CD4-positive, alpha-beta memory T cell (primary cell): ENCODE measurements around the gene BDP1. TPM values are rescaled to one million over a fixed set of nuclear protein-coding genes. Genes with fewer than 3 reads are reported as not detected.
A peak's percentile ranks its signal among the peaks of the same experiment; 100 is the strongest.
"Not testable (repeated sequence)": the region's sequence is repeated elsewhere in the genome, so short reads cannot be mapped to it uniquely, and the experiment has no call there.

ENCODE experiments used
- CTCF ChIA-PET: fragments of 350-600 bp; sonication (Branson Sonifier 250); formaldehyde crosslinking; loops from one replicate; lab custom pipeline; 2021; ENCODE audit warnings: inconsistent platforms; ENCODE audit not compliant: partially characterized antibody; lab: Charles Lee
- POLR2A ChIA-PET: fragments of 350-600 bp; sonication (Branson Sonifier 250); formaldehyde crosslinking; loops from one replicate; lab custom pipeline; 2021; ENCODE audit not compliant: partially characterized antibody; lab: Charles Lee
- DNase-seq, 5 donors: peaks; one replicate each; pipeline versions ENCODE4 v3.0.0 to v3.0.0-alpha.2; 2020 to 2022; ENCODE audit warnings: mixed read lengths in 1 of 5
- H3K27ac ChIP-seq: one replicate; pipeline ENCODE4 v1.7.0; 2013; ENCODE audit warnings: low read depth, low read length
- H3K27me3 ChIP-seq: 2 replicates; pipeline ENCODE4 v1.7.0; 2013; ENCODE audit warnings: mild to moderate bottlenecking, low read length, moderate library complexity; ENCODE audit not compliant: insufficient read depth
- H3K36me3 ChIP-seq: 2 replicates; pipeline ENCODE4 v1.7.0; 2013; ENCODE audit warnings: mild to moderate bottlenecking, low read length, moderate library complexity; ENCODE audit not compliant: insufficient read depth
- H3K4me1 ChIP-seq: 2 replicates; pipeline ENCODE4 v1.7.0; 2013; ENCODE audit warnings: mild to moderate bottlenecking, low read length, moderate library complexity; ENCODE audit not compliant: insufficient read depth
- H3K4me3 ChIP-seq, 2 donors: one replicate each; pipeline ENCODE4 v1.7.0; 2013; ENCODE audit warnings: low read length in 2 of 2, mild to moderate bottlenecking in 1 of 2
- H3K9me3 ChIP-seq, 2 donors: one replicate each; pipeline ENCODE4 v1.7.0; 2013; ENCODE audit warnings: low read length in 2 of 2, control low read depth in 1 of 2; ENCODE audit not compliant: control insufficient read depth in 1 of 2
- H3K27ac Mint-ChIP-seq, 7 donors: one replicate each; pipeline ENCODE4 v1.8.0; 2020 to 2021; ENCODE audit warnings: mixed read lengths in 7 of 7, mild to moderate bottlenecking in 6 of 7, inconsistent platforms in 3 of 7, moderate library complexity in 3 of 7
- H3K27me3 Mint-ChIP-seq, 2 donors: one replicate each; pipeline ENCODE4 v1.8.0; 2020 to 2021; ENCODE audit warnings: mixed read lengths in 2 of 2
- H3K36me3 Mint-ChIP-seq, 2 donors: one replicate each; pipeline ENCODE4 v1.8.0; 2020 to 2021; ENCODE audit warnings: mixed read lengths in 2 of 2, inconsistent platforms in 1 of 2, mild to moderate bottlenecking in 1 of 2
- H3K4me1 Mint-ChIP-seq, 4 donors: one replicate each; pipeline ENCODE4 v1.8.0; 2020 to 2021; ENCODE audit warnings: mixed read lengths in 4 of 4, mild to moderate bottlenecking in 1 of 4
- H3K4me3 Mint-ChIP-seq, 8 donors: one replicate each; pipeline ENCODE4 v1.8.0; 2020 to 2021; ENCODE audit warnings: mixed read lengths in 8 of 8, mild to moderate bottlenecking in 7 of 8, moderate library complexity in 6 of 8, inconsistent platforms in 3 of 8
- H3K9me3 Mint-ChIP-seq, 8 donors: one replicate each; pipeline ENCODE4 v1.8.0; 2020 to 2021; ENCODE audit warnings: mixed read lengths in 8 of 8, mild to moderate bottlenecking in 5 of 8, inconsistent platforms in 3 of 8, moderate library complexity in 1 of 8
- intact Hi-C: fragments of 100-400 bp; cut with micrococcal nuclease; formaldehyde crosslinking; loops from one replicate; pipeline ENCODE4 v1.15.1; 2023
- polyA plus RNA-seq, 2 donors: library from polyadenylated mRNA; unstranded; fragments of 300-500 nt; fragmentation: Illumina TruSeq; gene quantifications; one replicate each; pipeline ENCODE4 v1.2.3, GENCODE V29; 2021
- total RNA-seq, 2 experiments: library from RNA; stranded (reverse); gene quantifications; one replicate each; pipeline ENCODE4 v1.2.3, GENCODE V29; 2021

Gene BDP1
- total and polyA plus RNA-seq, 4 experiments from 2014 or later: 3.8 to 47.9 (median 32.1) TPM

- H3K36me3 Mint-ChIP-seq, CTCF ChIA-PET, H3K36me3 ChIP-seq, POLR2A ChIA-PET, H3K27ac ChIP-seq, H3K4me3 Mint-ChIP-seq, H3K9me3 ChIP-seq, H3K9me3 Mint-ChIP-seq, H3K27ac Mint-ChIP-seq, H3K27me3 ChIP-seq, intact Hi-C loops, H3K4me3 ChIP-seq, H3K4me1 ChIP-seq: not testable (repeated sequence)
- peak; percentile 42 to 53 (median 51) for DNase-seq
- Mint-ChIP-seq H3K4me1 (peaks cover 3 to 12% (median 10%) of the 10 kb centered on the region in 4 donors), H3K27me3 (peaks cover 11 to 28% of the 10 kb centered on the region in 2 donors)
These were observed 8.1 kb upstream of the BDP1 start for GRCh38 chr5:71447218-71447808.

GRCh38 chr5:71452876-71453275 is 2.6 kb upstream of the BDP1 start:
- intact Hi-C loops: no loop called here
- Histone ChIP-seq H3K4me1 (peaks cover 22% of the 10 kb centered on the region), H3K9me3 (no peaks in the 10 kb centered on the region), H3K36me3 (no peaks in the 10 kb centered on the region), H3K4me3 (no peak overlapping the region), H3K27me3 (peaks cover 5% of the 10 kb centered on the region), H3K27ac (no peak overlapping the region)
- Mint-ChIP-seq H3K9me3 (peaks cover 0 to 2% (median 0%) of the 10 kb centered on the region in 8 donors), H3K27me3 (peaks cover 8 to 12% of the 10 kb centered on the region in 2 donors), H3K36me3 (peaks cover 0 to 7% of the 10 kb centered on the region in 2 donors), H3K4me1 (peaks cover 17 to 28% (median 24%) of the 10 kb centered on the region in 4 donors), H3K27ac (no peak overlapping the region), H3K4me3 (no peak overlapping the region)
- ChIA-PET POLR2A (no interaction called here), CTCF (interaction anchor here (0.7 kb wide), 1 partner anchor 103 kb away, joined by 3 read pairs; no protein-coding TSS in a partner anchor)
- no peak for DNase-seq

- peaks cover 5% of the 10 kb centered on the region for H3K27me3 ChIP-seq
- Mint-ChIP-seq H3K27me3 (peaks cover 5 to 10% of the 10 kb centered on the region in 2 donors), H3K36me3 (peaks cover 7 to 23% of the 10 kb centered on the region in 2 donors), H3K27ac (peak overlapping the region; percentile 93 to 100 (median 99)), H3K4me1 (peaks cover 21 to 36% (median 30%) of the 10 kb centered on the region in 4 donors), H3K4me3 (peak overlapping the region; percentile 96 to 100 (median 98)), H3K9me3 (peaks cover 0 to 2% (median 0%) of the 10 kb centered on the region in 8 donors)
- H3K27ac ChIP-seq: peak overlapping the region; percentile 84
- intact Hi-C loops: loop anchor here (1.0 to 5.0 kb wide), 3 partner anchors 132 to 852 kb away; partner anchors contain the start of gene MCCC2
- POLR2A ChIA-PET: interaction anchor here (1.3 to 1.6 kb wide), 3 partner anchors 133 to 865 kb away, joined by 4 to 7 read pairs (median 6); partner anchors contain the start of genes MCCC2, MRPS27 and PTCD2
- H3K4me3 ChIP-seq: peak overlapping the region in 1 of 2 donors; percentile 3
- DNase-seq: no peak
- H3K4me1 ChIP-seq: peaks cover 23% of the 10 kb centered on the region
- CTCF ChIA-PET: interaction anchor here (0.8 to 1.1 kb wide), 2 partner anchors 20 to 146 kb away, joined by 3 read pairs; no protein-coding TSS in a partner anchor
- H3K36me3 ChIP-seq: peaks cover 12% of the 10 kb centered on the region
- H3K9me3 ChIP-seq: no peaks in the 10 kb centered on the region
These were observed 538 bp upstream of the BDP1 start for GRCh38 chr5:71454913-71455312.

- peaks cover 12% of the 10 kb centered on the region for H3K36me3 ChIP-seq
- peaks cover 5% of the 10 kb centered on the region for H3K27me3 ChIP-seq
- no peaks in the 10 kb centered on the region for H3K9me3 ChIP-seq
- CTCF ChIA-PET: no interaction called here
- Mint-ChIP-seq H3K27ac (peak overlapping the region; percentile 93 to 100 (median 99)), H3K9me3 (peaks cover 0 to 2% (median 0%) of the 10 kb centered on the region in 8 donors), H3K36me3 (peaks cover 9 to 32% of the 10 kb centered on the region in 2 donors), H3K4me1 (peaks cover 20 to 36% (median 30%) of the 10 kb centered on the region in 4 donors), H3K27me3 (peaks cover 5% of the 10 kb centered on the region in 2 donors), H3K4me3 (peak overlapping the region; percentile 96 to 100 (median 98))
- H3K4me1 ChIP-seq: peaks cover 23% of the 10 kb centered on the region
- peak overlapping the region; percentile 84 for H3K27ac ChIP-seq
- peak overlapping the region; percentile 93 to 96 for H3K4me3 ChIP-seq
- no peak for DNase-seq
- intact Hi-C loops: loop anchor here (5.0 kb wide), 2 partner anchors 131 to 851 kb away; partner anchors contain the start of gene MCCC2
- POLR2A ChIA-PET: interaction anchor here (1.5 to 1.6 kb wide), 2 partner anchors 145 to 864 kb away, joined by 4 to 6 read pairs; partner anchors contain the start of genes MRPS27 and PTCD2
These were observed 902 bp downstream of the BDP1 start for GRCh38 chr5:71456362-71456743.

GRCh38 chr5:71457106-71457505 is 1.7 kb downstream of the BDP1 start:
- intact Hi-C loops: loop anchor here (5.0 kb wide), 2 partner anchors 130 to 850 kb away; partner anchors contain the start of gene MCCC2
- Histone ChIP-seq H3K36me3 (peaks cover 14% of the 10 kb centered on the region), H3K27ac (peak overlapping the region; percentile 84), H3K4me1 (peaks cover 23% of the 10 kb centered on the region), H3K4me3 (no peak overlapping the region), H3K27me3 (no peaks in the 10 kb centered on the region), H3K9me3 (no peaks in the 10 kb centered on the region)
- ChIA-PET CTCF (no interaction called here), POLR2A (no interaction called here)
- Mint-ChIP-seq H3K27me3 (peaks cover under 1 to 5% of the 10 kb centered on the region in 2 donors), H3K4me3 (peak overlapping the region in 7 of 8 donors; percentile 96 to 100 (median 98)), H3K27ac (peak overlapping the region in 5 of 7 donors; percentile 44 to 99 (median 99)), H3K9me3 (peaks cover 0 to 2% (median 0%) of the 10 kb centered on the region in 8 donors), H3K4me1 (peaks cover 20 to 36% (median 31%) of the 10 kb centered on the region in 4 donors), H3K36me3 (peaks cover 13 to 36% of the 10 kb centered on the region in 2 donors)
- no peak for DNase-seq

GRCh38 chr5:71460693-71461092 is 5.2 kb downstream of the BDP1 start:
- Histone ChIP-seq H3K9me3 (no peaks in the 10 kb centered on the region), H3K4me3 (no peak overlapping the region), H3K27ac (no peak overlapping the region), H3K4me1 (peaks cover 17% of the 10 kb centered on the region), H3K27me3 (no peaks in the 10 kb centered on the region), H3K36me3 (peaks cover 41% of the 10 kb centered on the region)
- DNase-seq: no peak
- Mint-ChIP-seq H3K27me3 (no peaks in the 10 kb centered on the region), H3K9me3 (no peaks in the 10 kb centered on the region), H3K4me3 (no peak overlapping the region), H3K4me1 (peaks cover 15 to 28% (median 24%) of the 10 kb centered on the region in 4 donors), H3K27ac (no peak overlapping the region), H3K36me3 (peaks cover 20 to 44% of the 10 kb centered on the region in 2 donors)
- intact Hi-C loops: no loop called here
- POLR2A ChIA-PET: no interaction called here
- CTCF ChIA-PET: interaction anchor here (1.0 to 2.5 kb wide), 2 partner anchors 13 to 15 kb away, joined by 3 to 11 read pairs; no protein-coding TSS in a partner anchor

- Mint-ChIP-seq H3K4me1 (peaks cover 12 to 21% (median 19%) of the 10 kb centered on the region in 4 donors), H3K9me3 (no peaks in the 10 kb centered on the region), H3K4me3 (no peak overlapping the region), H3K36me3 (peaks cover 26 to 45% of the 10 kb centered on the region in 2 donors), H3K27ac (no peak overlapping the region), H3K27me3 (no peaks in the 10 kb centered on the region)
- peaks cover 16% of the 10 kb centered on the region for H3K4me1 ChIP-seq
- no peaks in the 10 kb centered on the region for H3K9me3 ChIP-seq
- no peak for DNase-seq
- POLR2A ChIA-PET: no interaction called here
- intact Hi-C loops: no loop called here
- CTCF ChIA-PET: interaction anchor here (1.0 to 2.5 kb wide), 2 partner anchors 12 to 14 kb away, joined by 3 to 11 read pairs; no protein-coding TSS in a partner anchor
- H3K27ac ChIP-seq: no peak overlapping the region
- no peaks in the 10 kb centered on the region for H3K27me3 ChIP-seq
- H3K36me3 ChIP-seq: peaks cover 48% of the 10 kb centered on the region
- no peak overlapping the region for H3K4me3 ChIP-seq
These were observed 5.9 kb downstream of the BDP1 start for GRCh38 chr5:71461360-71461759.
